ENCODE results near the gene HIVEP2. TPM values are rescaled to one million over a fixed set of nuclear protein-coding genes. Genes with fewer than 3 reads are reported as not detected.

Gene HIVEP2
- total and polyA plus RNA-seq, 2 donors from 2014 or later, result 2.4 to 26.0 TPM

- Histone ChIP-seq H3K27me3 (ENCODE audit: control insufficient read depth, insufficient read depth, low read length) (no peaks in the 10 kb centered on the region), H3K9me3 (ENCODE audit: control insufficient read depth in 2 of 3, insufficient read depth in 1 of 3, low read length in 3 of 3) (no peaks in the 10 kb centered on the region), H3K36me3 (ENCODE audit: control insufficient read depth in 2 of 3, insufficient read depth in 3 of 3, low read length in 3 of 3) (no peaks in the 10 kb centered on the region), H3K4me3 (ENCODE audit: low read length in 3 of 3) (peak overlapping the region; percentile 83 to 90 (median 84)), H3K4me1 (ENCODE audit: control insufficient read depth in 2 of 3, insufficient read depth in 2 of 3, low read depth in 1 of 3, low read length in 3 of 3) (peaks cover 0 to 16% (median 0%) of the 10 kb centered on the region in 3 donors), H3K27ac (ENCODE audit: low read depth in 2 of 2, low read length in 2 of 2) (peak overlapping the region; percentile 98 to 99), H3K9ac (ENCODE audit: low read length in 3 of 3) (peak overlapping the region; percentile 74 to 100 (median 97))
- TF ChIP-seq CTCF (IDR thresholded peaks at IDR 0.05; ENCODE audit: borderline replicate concordance, extremely low read depth, insufficient read depth), result no peak
- FAIRE-seq, result no peak
- peak; percentile 74 to 90 (median 86) for DNase-seq
- intact Hi-C loops (cut with DNase I), result no loop called here
These were observed 637 bp upstream of the HIVEP2 start for GRCh38 chr6:142945446-142946180.

GRCh38 chr6:142944124-142945048, 590 bp downstream of the HIVEP2 start:
- H3K9me3 ChIP-seq (ENCODE audit: control insufficient read depth in 2 of 3, insufficient read depth in 1 of 3, low read length in 3 of 3), result no peaks in the 10 kb centered on the region
- H3K9ac ChIP-seq (ENCODE audit: low read length in 3 of 3), result peak overlapping the region; percentile 74 to 95 (median 83)
- no peaks in the 10 kb centered on the region for H3K36me3 ChIP-seq (ENCODE audit: control insufficient read depth in 2 of 3, insufficient read depth in 3 of 3, low read length in 3 of 3)
- no peak for TF ChIP-seq CTCF (IDR thresholded peaks at IDR 0.05; ENCODE audit: borderline replicate concordance, extremely low read depth, insufficient read depth)
- peaks cover 0 to 16% (median 0%) of the 10 kb centered on the region in 3 donors for H3K4me1 ChIP-seq (ENCODE audit: control insufficient read depth in 2 of 3, insufficient read depth in 2 of 3, low read depth in 1 of 3, low read length in 3 of 3)
- no peak for FAIRE-seq
- peak overlapping the region; percentile 96 for H3K27ac ChIP-seq (ENCODE audit: low read depth in 2 of 2, low read length in 2 of 2)
- intact Hi-C loops (cut with DNase I), result no loop called here
- peak overlapping the region; percentile 81 to 84 (median 83) for H3K4me3 ChIP-seq (ENCODE audit: low read length in 3 of 3)
- DNase-seq, result peak; percentile 92 to 97 (median 93)
- H3K27me3 ChIP-seq (ENCODE audit: control insufficient read depth, insufficient read depth, low read length), result no peaks in the 10 kb centered on the region

GRCh38 chr6:142943711-142944123, 1.3 kb downstream of the HIVEP2 start:
- no peak for TF ChIP-seq CTCF (IDR thresholded peaks at IDR 0.05; ENCODE audit: borderline replicate concordance, extremely low read depth, insufficient read depth)
- Histone ChIP-seq H3K27ac (ENCODE audit: low read depth in 2 of 2, low read length in 2 of 2) (peak overlapping the region; percentile 96), H3K27me3 (ENCODE audit: control insufficient read depth, insufficient read depth, low read length) (no peaks in the 10 kb centered on the region), H3K9ac (ENCODE audit: low read length in 3 of 3) (peak overlapping the region in 2 of 3 donors; percentile 74 to 95), H3K4me1 (ENCODE audit: control insufficient read depth in 2 of 3, insufficient read depth in 2 of 3, low read depth in 1 of 3, low read length in 3 of 3) (peaks cover 0 to 16% (median 0%) of the 10 kb centered on the region in 3 donors), H3K9me3 (ENCODE audit: control insufficient read depth in 2 of 3, insufficient read depth in 1 of 3, low read length in 3 of 3) (no peaks in the 10 kb centered on the region), H3K36me3 (ENCODE audit: control insufficient read depth in 2 of 3, insufficient read depth in 3 of 3, low read length in 3 of 3) (no peaks in the 10 kb centered on the region), H3K4me3 (ENCODE audit: low read length in 3 of 3) (peak overlapping the region; percentile 81 to 84 (median 83))
- FAIRE-seq, result no peak
- intact Hi-C loops (cut with DNase I), result no loop called here
- peak in 3 of 5 donors; percentile 27 to 74 (median 61) for DNase-seq
